Breast epithelium (tissue), 3 donors: ENCODE measurements around the gene BRD3.

Experiments
- CTCF ChIP-seq, 3 donors: fragments of 450-650 bp; IDR thresholded peaks; one replicate each; pipeline ENCODE4 v1.5.1; 2016 to 2017; ENCODE audit warnings: antibody characterized with exemption in 3 of 3, mild to moderate bottlenecking in 3 of 3, moderate library complexity in 3 of 3
- POLR2A ChIP-seq: fragments of 450-650 bp; IDR thresholded peaks from one replicate; pipeline ENCODE4 v1.6.1; 2016; ENCODE audit warnings: antibody characterized with exemption, mild to moderate bottlenecking, moderate library complexity

- no peak for TF ChIP-seq CTCF (IDR thresholded peaks at IDR 0.05)
- no peak for TF ChIP-seq POLR2A
These were observed 64.6 kb downstream of the BRD3 start for GRCh38 chr9:134003237-134003636.
